NCI-H446 treated with DMSO at 0.1 percent for 48 hours (cell line): ENCODE measurements around the gene COL4A2.

Experiments
- DNase-seq: peaks from one replicate; lab custom pipeline; 2025; lab: John Stamatoyannopoulos, UW

The COL4A2 gene

DNA sequence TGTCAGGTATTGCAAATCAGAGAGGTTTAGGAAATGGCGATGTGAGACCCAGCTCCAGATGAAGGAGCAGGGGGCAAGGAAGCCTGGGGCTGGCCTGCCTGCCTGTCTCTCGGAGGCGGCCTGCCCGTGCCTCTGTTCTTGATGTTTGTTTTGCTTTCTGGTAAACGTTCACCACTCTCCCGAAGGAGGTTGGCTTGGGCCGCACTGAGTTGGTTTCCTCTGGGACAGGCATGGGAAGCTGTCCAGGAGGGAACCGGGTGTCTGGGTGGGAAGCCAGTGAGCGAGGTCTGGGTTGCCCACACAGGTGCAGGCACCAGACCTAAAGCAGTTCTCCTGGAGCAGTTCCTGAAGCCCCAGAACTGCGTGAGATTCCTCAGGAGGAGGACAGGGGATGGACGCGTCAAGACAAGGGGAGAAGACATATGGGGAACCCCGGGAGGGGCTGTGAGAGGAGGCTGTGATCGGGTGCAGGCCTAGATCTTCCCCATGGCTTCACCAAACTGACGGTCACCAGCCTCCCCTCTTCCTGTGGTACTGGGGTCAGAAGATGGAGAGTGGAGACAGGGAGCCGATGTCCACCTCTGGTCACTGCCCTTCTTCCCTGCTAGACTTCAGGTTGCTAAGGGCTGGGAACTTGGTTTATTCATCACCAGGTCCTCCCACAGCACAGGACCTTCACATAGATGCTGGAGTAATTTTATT, 15.2 kb downstream of the COL4A2 start:
- no peak for DNase-seq

DNA sequence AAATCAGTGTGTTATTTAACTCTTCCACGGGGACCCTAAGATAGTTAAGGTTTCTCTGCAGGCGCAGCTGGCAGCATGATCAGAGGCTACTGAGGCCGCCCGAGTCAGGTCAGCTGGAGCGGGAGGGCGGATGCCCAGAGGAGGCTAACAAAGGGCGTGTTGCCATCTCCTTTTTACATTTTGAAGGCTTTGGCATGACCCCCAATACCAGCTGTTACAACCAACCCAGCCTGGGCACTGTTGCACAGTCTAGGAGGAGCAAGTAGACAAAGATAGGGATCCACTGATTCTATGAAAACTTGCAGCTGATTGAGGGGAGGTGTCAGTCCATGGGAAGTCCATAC, 15.7 kb downstream of the COL4A2 start:
- no peak for DNase-seq

GRCh38 chr13:110323172-110323891, 16.2 kb downstream of the COL4A2 start:
- DNase-seq, result no peak

- DNase-seq, result no peak
Measured at GRCh38 chr13:110324026-110324749, 17.1 kb downstream of the COL4A2 start.

DNA sequence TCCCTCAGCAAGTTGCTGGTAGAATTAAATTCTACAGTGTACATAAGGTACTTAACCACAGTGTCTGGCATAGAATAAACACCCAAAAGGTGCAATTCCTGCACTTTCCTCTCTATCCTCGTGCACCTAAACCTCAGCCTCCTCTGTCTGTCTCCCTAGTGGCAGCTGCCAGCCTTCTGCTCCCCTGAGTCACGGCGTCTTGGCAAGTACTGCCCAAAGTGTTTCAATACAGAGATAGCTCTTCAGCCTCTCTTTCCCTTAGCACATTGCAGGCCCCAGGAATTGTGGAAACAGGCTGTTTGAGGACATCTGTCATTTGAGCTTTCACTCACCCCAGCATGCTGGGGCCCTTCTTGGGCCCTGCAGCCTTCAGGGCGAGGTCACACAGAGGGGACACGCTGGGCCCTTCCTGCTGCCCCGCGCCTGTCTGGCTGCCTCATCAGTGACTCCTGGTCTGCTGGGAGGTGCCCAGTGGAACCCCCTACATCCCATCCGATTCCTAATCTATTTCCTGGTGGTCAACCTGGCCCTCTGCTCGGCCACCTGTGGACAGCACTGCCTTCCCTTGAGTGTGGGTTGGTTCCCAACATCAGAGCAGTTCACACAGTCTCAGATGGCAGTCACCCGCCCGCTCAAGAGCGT, 19.3 kb downstream of the COL4A2 start:
- no peak for DNase-seq

GRCh38 chr13:110327051-110327721, 20.1 kb downstream of the COL4A2 start:
- DNase-seq, result no peak

- no peak for DNase-seq
Measured at GRCh38 chr13:110328573-110328972, 21.5 kb downstream of the COL4A2 start.

DNA sequence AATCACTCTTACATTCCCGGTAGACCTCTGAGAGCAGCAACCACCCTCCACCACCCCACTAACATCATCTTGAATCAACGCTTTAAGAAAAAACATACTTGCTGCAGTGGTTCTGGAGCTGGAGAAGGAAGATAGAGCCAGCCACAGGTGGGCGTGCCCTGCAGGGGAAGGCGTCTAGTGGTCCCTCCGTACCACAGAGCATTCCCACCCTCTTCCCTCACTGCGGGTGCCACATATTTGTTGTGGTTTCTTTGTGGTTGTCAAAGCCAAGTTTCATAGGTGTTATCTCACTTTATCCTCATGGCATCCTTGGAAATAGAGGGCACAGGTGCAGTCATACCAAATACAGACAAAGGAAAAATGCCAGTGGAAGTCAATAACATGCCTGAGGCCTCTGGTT, 22.2 kb downstream of the COL4A2 start:
- no peak for DNase-seq

DNA sequence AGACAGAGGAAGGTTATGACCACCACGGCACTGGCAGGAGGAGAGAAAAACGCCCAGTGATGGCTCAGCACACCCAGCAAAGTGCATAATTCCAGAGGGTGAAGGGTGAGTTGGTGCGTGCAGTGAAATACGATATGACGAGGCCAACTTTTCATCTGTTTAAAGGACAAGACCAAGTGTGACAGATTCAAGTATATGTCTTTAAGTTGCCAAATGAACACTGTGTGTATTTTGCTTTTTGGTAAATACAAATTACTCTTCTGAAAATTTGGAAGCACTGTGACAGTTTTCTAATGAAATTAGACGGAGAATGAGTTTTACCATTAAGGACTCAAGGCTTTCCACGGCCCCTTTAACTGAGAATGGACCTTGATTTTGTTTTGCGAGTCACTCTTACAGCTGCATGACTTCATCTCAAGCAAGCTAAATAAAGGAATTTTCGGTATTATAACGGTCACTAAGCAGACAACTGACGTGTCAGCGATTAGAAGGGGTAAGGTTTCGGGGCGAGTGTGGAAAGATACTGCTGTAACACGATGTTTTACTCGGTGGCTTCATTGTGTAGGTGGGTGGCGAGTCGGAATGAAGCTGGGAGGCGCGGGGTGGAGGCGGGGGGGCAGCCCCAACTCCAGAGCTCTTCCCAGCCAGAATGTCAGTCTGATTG, 22.8 kb downstream of the COL4A2 start:
- DNase-seq, result no peak

- DNase-seq, result no peak
Measured at GRCh38 chr13:110330491-110331011, 23.5 kb downstream of the COL4A2 start.

GRCh38 chr13:110331362-110331761, 24.3 kb downstream of the COL4A2 start:
- no peak for DNase-seq

- DNase-seq, result no peak
Measured at GRCh38 chr13:110332750-110333149, 25.7 kb downstream of the COL4A2 start.

DNA sequence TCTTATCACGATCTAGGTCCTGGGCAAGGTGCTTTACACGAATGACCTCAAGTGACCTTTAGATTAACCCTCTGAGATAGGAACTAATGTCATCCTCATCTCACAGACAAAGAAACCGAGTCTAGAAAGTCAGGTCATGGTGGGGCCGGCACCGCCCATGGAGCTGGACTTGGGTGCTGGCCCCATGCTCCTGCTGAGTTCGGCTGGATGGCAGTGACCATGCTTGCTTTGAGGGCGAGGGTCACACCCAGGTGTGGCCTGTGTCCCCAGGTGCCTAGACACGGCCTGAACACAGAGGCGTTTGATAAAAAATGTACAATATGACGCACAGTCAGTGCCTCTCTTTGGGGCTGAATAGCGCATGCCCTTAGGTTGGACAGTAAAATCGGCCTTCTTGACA, 26.8 kb downstream of the COL4A2 start:
- no peak for DNase-seq

DNA sequence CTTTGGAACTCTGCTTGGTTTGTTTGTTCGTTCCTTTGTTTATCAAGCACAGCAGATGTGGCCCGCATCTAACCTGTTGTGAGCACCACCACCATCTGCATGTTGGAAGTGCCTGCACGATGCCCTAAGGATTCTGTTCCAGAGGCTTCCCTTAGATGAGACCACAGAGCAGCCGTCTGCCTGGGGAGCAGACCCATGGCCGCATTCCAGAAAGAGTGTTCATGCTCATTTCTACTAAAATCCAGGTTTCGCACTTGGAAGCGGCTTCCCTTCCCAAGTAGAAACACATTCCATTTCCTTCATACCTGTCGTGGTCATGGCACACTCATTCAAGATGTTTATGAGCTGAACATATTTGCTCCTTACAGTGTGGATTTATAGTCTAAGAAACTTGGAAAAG, 27.2 kb downstream of the COL4A2 start:
- no peak for DNase-seq

DNA sequence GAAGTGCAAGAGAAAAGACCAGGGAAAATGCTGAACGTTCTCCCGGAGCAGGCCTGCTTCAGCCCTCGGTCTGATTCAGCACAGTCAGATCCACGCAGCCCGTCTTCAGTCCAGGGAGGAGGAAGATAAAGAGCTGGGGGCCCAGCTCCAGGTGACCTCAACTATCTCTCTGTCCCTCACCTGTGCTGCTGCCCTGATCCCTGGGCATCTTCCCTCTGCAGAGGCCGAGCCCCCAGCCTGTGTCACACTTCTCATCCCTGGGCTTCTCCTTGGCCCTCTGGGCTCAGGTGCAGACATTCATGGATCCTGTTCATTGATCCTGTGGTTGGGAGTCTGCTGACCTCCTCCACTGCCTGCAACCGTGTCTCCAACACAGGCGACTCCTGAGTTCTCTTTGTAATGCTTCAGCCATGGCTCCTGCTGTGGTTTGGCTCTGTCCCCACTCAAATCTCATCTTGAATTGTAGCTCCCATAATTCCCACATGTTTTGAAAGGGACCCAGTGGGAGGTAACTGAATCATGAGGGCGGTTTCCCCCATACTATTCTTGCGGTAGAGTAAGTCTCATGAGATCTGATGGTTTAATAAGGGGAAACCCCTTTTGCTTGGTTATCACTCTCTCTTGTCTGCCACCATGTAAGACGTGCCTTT, 27.9 kb downstream of the COL4A2 start:
- DNase-seq, result no peak

GRCh38 chr13:110336108-110336507, 29.0 kb downstream of the COL4A2 start:
- no peak for DNase-seq

DNA sequence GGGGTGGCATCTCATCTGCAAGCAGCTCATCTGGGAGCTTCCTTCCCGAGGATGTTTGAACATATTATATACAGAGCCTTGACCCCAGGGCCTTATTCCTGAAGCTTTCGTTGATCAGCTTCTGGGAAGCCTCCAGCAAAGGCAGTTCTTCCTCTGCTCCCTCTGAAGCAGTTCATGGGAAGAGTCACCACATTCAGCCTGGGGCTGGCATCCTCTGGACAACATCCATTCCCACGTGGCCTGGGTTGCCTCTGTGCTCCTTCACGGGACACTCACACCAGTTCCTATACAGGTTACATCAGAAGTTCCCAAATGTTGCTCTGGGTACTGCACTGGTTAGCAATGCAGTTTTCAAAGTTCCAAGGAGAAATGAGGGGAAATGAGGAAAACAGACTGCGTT, 29.6 kb downstream of the COL4A2 start:
- no peak for DNase-seq

DNA sequence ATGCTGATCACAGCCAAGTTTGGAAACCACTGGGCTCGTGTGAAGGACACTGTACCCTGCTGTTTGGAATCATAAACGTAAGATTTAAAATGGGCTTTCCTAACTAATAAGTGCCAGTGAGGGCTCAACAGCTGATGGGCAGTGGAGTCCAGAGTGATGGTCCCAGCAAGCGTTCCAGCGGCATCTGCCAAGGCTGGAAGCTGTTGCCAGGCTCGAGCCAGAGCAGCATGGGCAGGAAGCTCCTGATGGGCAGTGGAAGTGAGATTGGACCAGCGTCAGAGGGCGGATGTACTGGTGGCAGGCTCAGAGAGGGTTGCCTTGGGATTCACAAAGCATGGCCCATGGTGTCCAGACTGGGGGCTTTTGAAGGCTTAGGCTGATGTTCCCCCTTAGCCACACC, 30.2 kb downstream of the COL4A2 start:
- DNase-seq, result no peak

GRCh38 chr13:110338441-110339101, 31.5 kb downstream of the COL4A2 start:
- no peak for DNase-seq

DNA sequence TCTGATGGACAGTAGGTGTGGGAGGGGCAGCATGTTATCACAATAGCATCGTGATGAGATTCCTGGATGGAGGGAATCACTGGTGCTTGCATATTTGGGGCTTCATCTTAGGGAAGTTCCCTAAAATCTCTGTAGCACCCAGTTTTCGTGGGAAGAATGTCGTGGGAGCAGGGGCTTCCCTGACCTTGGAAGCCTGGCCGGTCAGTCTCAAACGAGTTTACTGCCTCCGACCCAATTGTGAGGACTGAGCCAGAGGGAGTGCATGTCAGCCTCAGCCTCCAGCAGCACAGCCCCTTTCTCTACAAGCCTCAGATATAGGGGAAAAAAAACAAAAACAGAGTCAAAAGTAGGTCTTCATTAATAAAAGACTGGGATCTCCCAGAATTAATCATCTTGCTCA, 32.2 kb downstream of the COL4A2 start:
- DNase-seq, result no peak
